ENCODE measurements around the gene CGREF1.

- TF ChIP-seq, protein P1, sequence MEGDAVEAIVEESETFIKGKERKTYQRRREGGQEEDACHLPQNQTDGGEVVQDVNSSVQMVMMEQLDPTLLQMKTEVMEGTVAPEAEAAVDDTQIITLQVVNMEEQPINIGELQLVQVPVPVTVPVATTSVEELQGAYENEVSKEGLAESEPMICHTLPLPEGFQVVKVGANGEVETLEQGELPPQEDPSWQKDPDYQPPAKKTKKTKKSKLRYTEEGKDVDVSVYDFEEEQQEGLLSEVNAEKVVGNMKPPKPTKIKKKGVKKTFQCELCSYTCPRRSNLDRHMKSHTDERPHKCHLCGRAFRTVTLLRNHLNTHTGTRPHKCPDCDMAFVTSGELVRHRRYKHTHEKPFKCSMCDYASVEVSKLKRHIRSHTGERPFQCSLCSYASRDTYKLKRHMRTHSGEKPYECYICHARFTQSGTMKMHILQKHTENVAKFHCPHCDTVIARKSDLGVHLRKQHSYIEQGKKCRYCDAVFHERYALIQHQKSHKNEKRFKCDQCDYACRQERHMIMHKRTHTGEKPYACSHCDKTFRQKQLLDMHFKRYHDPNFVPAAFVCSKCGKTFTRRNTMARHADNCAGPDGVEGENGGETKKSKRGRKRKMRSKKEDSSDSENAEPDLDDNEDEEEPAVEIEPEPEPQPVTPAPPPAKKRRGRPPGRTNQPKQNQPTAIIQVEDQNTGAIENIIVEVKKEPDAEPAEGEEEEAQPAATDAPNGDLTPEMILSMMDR (IDR thresholded peaks at IDR 0.05), result no peak
- no peak for TF ChIP-seq POLR2A (IDR thresholded peaks at IDR 0.05)
Observed at GRCh38 chr2:27150639-27151230, 31.8 kb upstream of the CGREF1 start.
